H1 (cell line): ENCODE measurements around the gene CX3CL1. TPM values are rescaled to one million over a fixed set of nuclear protein-coding genes. Genes with fewer than 3 reads are reported as not detected.

Source experiments
- EP300 ChIP-seq, 2 experiments: IDR thresholded peaks; 1 replicate in 1 of 2; 2 replicates in 1 of 2; pipeline ENCODE4 v1.6.1; 2011 to 2012; ENCODE audit warnings: low read depth in 2 of 2, low read length in 2 of 2, mild to moderate bottlenecking in 2 of 2, borderline replicate concordance in 1 of 2, inconsistent platforms in 1 of 2, moderate library complexity in 1 of 2
- SIRT6 ChIP-seq: IDR thresholded peaks from one replicate; pipeline ENCODE4 v1.7.1; 2012; ENCODE audit warnings: low read length, inconsistent platforms
- polyA plus RNA-seq, 7 experiments: library from polyadenylated mRNA; depleted of rRNA in 3 of 7; stranded (reverse) in 5 of 7; unstranded in 2 of 7; fragments of >200 nt in 5 of 7; fragments of 200-250 nt in 2 of 7; gene quantifications; 1 replicate in 5 of 7; 2 replicates in 1 of 7; 4 replicates in 1 of 7; pipeline versions ENCODE4 v1.2.1 to v1.2.3, GENCODE V29; 2011 to 2013; ENCODE audit warnings: missing spikeins in 2 of 7, mixed read lengths in 2 of 7
- total RNA-seq: library from RNA; stranded (reverse); fragmentation: NEBNext Ultra II Directional; extraction: Animal tissue kit (Norgen Biotek cat#: 25700); gene quantifications from 2 replicates; pipeline ENCODE4 v1.2.1, GENCODE V29; 2021
- TF ChIP-seq, protein P1 (sequence below): IDR thresholded peaks from 2 replicates; pipeline ENCODE4 v1.6.1; 2012; ENCODE audit warnings: inconsistent platforms

The CX3CL1 gene
- total and polyA plus RNA-seq, 2 of the 8 experiments (the other 6 are each of a cell fraction or from before 2014, with no cell fraction given) = 1.4 to 3.0 TPM

DNA sequence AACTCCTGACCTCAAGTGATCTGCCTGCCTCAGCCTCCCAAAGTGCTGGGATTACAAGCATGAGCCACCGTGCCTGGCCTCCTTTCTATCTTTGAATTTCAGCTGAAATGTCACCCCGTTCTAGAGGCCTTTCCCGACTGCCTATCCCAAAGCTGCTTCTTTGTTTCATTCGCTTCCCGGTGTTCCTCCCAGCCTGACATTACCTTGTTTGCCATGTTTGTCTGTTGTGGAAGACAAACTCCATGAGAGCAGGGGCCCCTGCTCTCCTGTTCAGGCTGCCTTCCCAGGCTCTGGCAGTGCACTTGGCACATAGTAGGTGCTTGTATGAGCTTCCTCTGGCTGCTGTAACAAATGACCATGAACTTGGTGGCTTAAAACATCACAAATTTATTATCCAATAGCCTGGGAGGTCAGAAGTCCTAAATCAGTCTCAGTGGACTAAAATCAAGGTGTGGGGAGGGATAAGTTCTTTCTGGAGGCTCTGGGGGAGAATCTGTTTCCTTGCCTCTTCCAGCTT, 16.3 kb upstream of the CX3CL1 start (continued):
- TF ChIP-seq, protein P1, sequence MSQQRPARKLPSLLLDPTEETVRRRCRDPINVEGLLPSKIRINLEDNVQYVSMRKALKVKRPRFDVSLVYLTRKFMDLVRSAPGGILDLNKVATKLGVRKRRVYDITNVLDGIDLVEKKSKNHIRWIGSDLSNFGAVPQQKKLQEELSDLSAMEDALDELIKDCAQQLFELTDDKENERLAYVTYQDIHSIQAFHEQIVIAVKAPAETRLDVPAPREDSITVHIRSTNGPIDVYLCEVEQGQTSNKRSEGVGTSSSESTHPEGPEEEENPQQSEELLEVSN = no peak
- no peak for TF ChIP-seq EP300 (IDR thresholded peaks at IDR 0.05; ENCODE audit: borderline replicate concordance in 1 of 2, low read depth in 2 of 2, low read length in 2 of 2)
- no peak for TF ChIP-seq SIRT6
